GM18517 (cell line): ENCODE data around the gene OR2T3.
A peak's percentile ranks its signal among the peaks of the same experiment; 100 is the strongest.
"Not testable (repeated sequence)": the region's sequence is repeated elsewhere in the genome, so short reads cannot be mapped to it uniquely, and the experiment has no call there.

Source experiments
- ATAC-seq: cut with Tn5 transposase; IDR thresholded peaks from one replicate; pipeline ENCODE4 v1.9.1; 2021; ENCODE audit warnings: mild to moderate bottlenecking, moderate library complexity; ENCODE audit not compliant: unreplicated experiment

The OR2T3 gene

GRCh38 chr1:248471154-248471553, 2.0 kb upstream of the OR2T3 start:
- no peak for ATAC-seq

GRCh38 chr1:248472111-248472510, 1.0 kb upstream of the OR2T3 start:
- ATAC-seq, result not testable (repeated sequence)

- not testable (repeated sequence) for ATAC-seq
These were observed 2.5 kb downstream of the OR2T3 start for GRCh38 chr1:248475660-248476059.

GRCh38 chr1:248481686-248482579, 8.8 kb downstream of the OR2T3 start:
- ATAC-seq, result peak; percentile 93

- ATAC-seq, result not testable (repeated sequence)
These were observed 15.1 kb downstream of the OR2T3 start, which contains the start of gene OR2T5 for GRCh38 chr1:248488289-248488688. OR2T5 (plus strand) TSS chr1:248488589; CDS start chr1:248488589, 0 bp downstream.

GRCh38 chr1:248496661-248497060, 23.5 kb downstream of the OR2T3 start:
- not testable (repeated sequence) for ATAC-seq

- not testable (repeated sequence) for ATAC-seq
These were observed 27.3 kb downstream of the OR2T3 start for GRCh38 chr1:248500305-248501035.

- ATAC-seq, result not testable (repeated sequence)
These were observed 34.6 kb downstream of the OR2T3 start, which contains the start of gene OR2G6 for GRCh38 chr1:248507773-248508172. OR2G6 (plus strand) TSS chr1:248508073; CDS start chr1:248521647, 13,574 bp downstream.

- not testable (repeated sequence) for ATAC-seq
These were observed 37.1 kb downstream of the OR2T3 start for GRCh38 chr1:248510217-248510616.

- ATAC-seq, result no peak
These were observed 48.7 kb downstream of the OR2T3 start for GRCh38 chr1:248521856-248522255.
